MM.1S (cell line): ENCODE results near the gene RNU1-4.

Source experiments
- CTCF ChIP-seq: fragments of 300-600 bp; sonication (generic); IDR thresholded peaks from 2 replicates; pipeline ENCODE4 v1.5.1; 2016; ENCODE audit warnings: antibody characterized with exemption, low read length, mixed read lengths
- EZH2 ChIP-seq: fragments of 300-600 bp; sonication (generic); optimal IDR thresholded peaks from 2 replicates; pipeline ENCODE3; 2017; ENCODE audit warnings: low read depth, mild to moderate bottlenecking, antibody characterized with exemption, low read length, mixed read lengths
- EZH2phosphoT487 ChIP-seq: fragments of 300-600 bp; sonication (generic); IDR thresholded peaks from 2 replicates; pipeline ENCODE4 v1.6.1; 2018; ENCODE audit warnings: antibody characterized with exemption, low read length

DNA sequence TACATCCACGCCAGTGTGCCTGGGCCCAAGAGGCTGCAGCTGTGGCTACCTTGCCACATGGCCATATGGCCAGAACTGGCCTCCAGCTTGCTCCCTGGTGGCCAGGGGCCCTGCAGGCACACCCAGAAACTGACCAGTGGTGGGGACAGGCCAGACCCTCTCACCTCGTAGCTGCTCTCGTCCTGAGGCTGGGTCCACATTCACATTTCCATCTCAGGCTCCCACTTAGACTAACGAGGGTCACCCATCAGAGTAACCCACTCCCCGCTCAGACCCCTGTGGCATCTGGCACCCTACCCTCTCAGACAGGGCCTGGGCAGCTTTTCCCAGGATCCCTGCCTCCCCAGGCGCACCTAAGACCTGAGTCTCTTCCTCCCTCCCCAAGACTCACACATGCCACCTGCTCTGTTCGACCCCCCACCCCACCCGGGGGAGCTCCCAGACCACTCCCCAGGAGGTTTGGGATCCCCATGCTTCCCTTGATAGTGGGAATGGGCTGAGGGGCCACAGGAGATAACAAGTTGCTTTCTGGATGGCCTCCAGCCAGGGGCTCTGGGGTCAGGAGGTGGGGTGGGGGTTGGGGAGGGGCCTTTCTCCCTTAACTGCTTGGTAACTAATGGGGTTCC is 21.3 kb upstream of the RNU1-4 start:
- no peak for TF ChIP-seq CTCF
- TF ChIP-seq EZH2phosphoT487 = no peak
- no peak for TF ChIP-seq EZH2
